Lung (tissue), 12 donors: ENCODE measurements around the gene NBEAL2. TPM values are rescaled to one million over a fixed set of nuclear protein-coding genes. Genes with fewer than 3 reads are reported as not detected.

Source experiments
- ATAC-seq: fragments of 200-7000 bp; cut with Tn5 transposase; one replicate; pipeline ENCODE4 v1.9.1; 2020; ENCODE audit warnings: moderate number of reproducible peaks; ENCODE audit not compliant: insufficient read depth, low FRiP score
- DNase-seq, 3 donors: peaks; one replicate each; pipeline ENCODE4 v3.0.0-alpha.2; 2013 to 2017
- H3K27ac ChIP-seq, 2 donors: one replicate each; pipeline ENCODE4 v1.5.1; 2013; ENCODE audit warnings: mild to moderate bottlenecking in 2 of 2, moderate library complexity in 2 of 2, control low read depth in 1 of 2, inconsistent platforms in 1 of 2, low read depth in 1 of 2, low read length in 1 of 2
- H3K27me3 ChIP-seq, 3 donors: one replicate each; pipeline ENCODE4 v1.5.1; 2013; ENCODE audit warnings: low read length in 2 of 3; ENCODE audit not compliant: control insufficient read depth in 3 of 3, insufficient read depth in 3 of 3
- H3K36me3 ChIP-seq, 4 donors: one replicate each; pipeline ENCODE4 v1.5.1; 2013; ENCODE audit warnings: low read length in 4 of 4, mild to moderate bottlenecking in 1 of 4, moderate library complexity in 1 of 4; ENCODE audit not compliant: control insufficient read depth in 4 of 4, insufficient read depth in 4 of 4
- H3K4me1 ChIP-seq, 5 donors: one replicate each; pipeline ENCODE4 v1.5.1; 2013; ENCODE audit warnings: low read length in 5 of 5, mild to moderate bottlenecking in 2 of 5, moderate library complexity in 1 of 5; ENCODE audit not compliant: control insufficient read depth in 5 of 5, insufficient read depth in 5 of 5
- H3K4me3 ChIP-seq: one replicate; pipeline ENCODE4 v1.5.1; 2013; ENCODE audit warnings: mild to moderate bottlenecking, control low read depth, moderate library complexity
- H3K9ac ChIP-seq, 2 donors: one replicate each; pipeline ENCODE4 v1.5.1; 2013; ENCODE audit warnings: low read length in 2 of 2, control low read depth in 1 of 2; ENCODE audit not compliant: insufficient read depth in 1 of 2
- H3K9me3 ChIP-seq, 4 donors: one replicate each; pipeline ENCODE4 v1.5.1; 2013; ENCODE audit warnings: low read length in 3 of 4, mild to moderate bottlenecking in 1 of 4, moderate library complexity in 1 of 4; ENCODE audit not compliant: control insufficient read depth in 4 of 4, insufficient read depth in 3 of 4
- CTCF ChIP-seq: IDR thresholded peaks from 2 replicates; pipeline ENCODE4 v1.5.1; 2012; ENCODE audit warnings: mild to moderate bottlenecking; ENCODE audit errors: control extremely low read depth, extremely low read depth
- WGBS, 2 donors: extraction: QIAGEN DNeasy Blood & Tissue Kit; methylation state at CpG; one replicate each; pipeline ENCODE4 v1.1.7; 2013; 5-methylcytosine and 5-hydroxymethylcytosine counted together
- polyA plus RNA-seq, 2 donors: library from polyadenylated mRNA; stranded (reverse); fragments of 200-250 nt; gene quantifications; one replicate each; pipeline ENCODE4 v1.2.1, GENCODE V29; 2013
- total RNA-seq, 2 donors: library from RNA; depleted of rRNA in 1 of 2; stranded (reverse); fragments of >200 nt in 1 of 2; gene quantifications; one replicate each; pipeline ENCODE4 v1.2.1, GENCODE V29; 2014 to 2021
- donor health status: control.
- donor health status: control.
- donor health status: Bipolar disorder and iron deficiency.
- donor health status: healthy.
- donor health status: DM: yes; HTN: yes; CAD: no.

Gene NBEAL2
- total and polyA plus RNA-seq, 4 donors, result 64.4 to 191 (median 136) TPM

GRCh38 chr3:46986782-46987310, 7.4 kb downstream of the NBEAL2 start:
- no peak for ATAC-seq
- no peak overlapping the region for H3K4me3 ChIP-seq
- H3K9me3 ChIP-seq, result no peaks in the 10 kb centered on the region
- H3K4me1 ChIP-seq, result peaks cover 0 to 52% (median 6%) of the 10 kb centered on the region in 5 donors
- H3K27me3 ChIP-seq, result no peaks in the 10 kb centered on the region
- peaks cover 0 to 12% (median 0%) of the 10 kb centered on the region in 4 donors for H3K36me3 ChIP-seq
- no peak for TF ChIP-seq CTCF
- H3K9ac ChIP-seq, result no peak overlapping the region
- no peak for DNase-seq
- 74 to 77% methylated on average over 3 of the region's 3 CpGs for WGBS, 2 donors
- H3K27ac ChIP-seq, result peak overlapping the region in 1 of 2 donors; percentile 61

GRCh38 chr3:46987319-46987742, 7.9 kb downstream of the NBEAL2 start:
- peaks cover 0 to 49% (median 4%) of the 10 kb centered on the region in 5 donors for H3K4me1 ChIP-seq
- TF ChIP-seq CTCF, result no peak
- 25 to 58% methylated on average over 9 of the region's 9 CpGs for WGBS, 2 donors
- no peaks in the 10 kb centered on the region for H3K9me3 ChIP-seq
- peak overlapping the region in 1 of 2 donors; percentile 61 for H3K27ac ChIP-seq
- no peak for DNase-seq
- no peak overlapping the region for H3K4me3 ChIP-seq
- ATAC-seq, result no peak
- peaks cover 0 to 17% (median 0%) of the 10 kb centered on the region in 4 donors for H3K36me3 ChIP-seq
- H3K27me3 ChIP-seq, result no peaks in the 10 kb centered on the region
- no peak overlapping the region for H3K9ac ChIP-seq

GRCh38 chr3:46987743-46988401, 8.4 kb downstream of the NBEAL2 start:
- Histone ChIP-seq H3K27me3 (no peaks in the 10 kb centered on the region), H3K4me3 (no peak overlapping the region), H3K9ac (no peak overlapping the region), H3K9me3 (no peaks in the 10 kb centered on the region), H3K4me1 (peaks cover 0 to 46% (median 4%) of the 10 kb centered on the region in 5 donors), H3K36me3 (peaks cover 0 to 20% (median 0%) of the 10 kb centered on the region in 4 donors), H3K27ac (peak overlapping the region in 1 of 2 donors; percentile 82)
- WGBS, 2 donors, result 13 to 22% methylated on average over 16 of the region's 16 CpGs
- DNase-seq, result peak in 2 of 3 donors; percentile 42
- no peak for TF ChIP-seq CTCF
- peak; percentile 84 for ATAC-seq
